GM18519 (cell line): ENCODE measurements around the gene DBNDD2.

Source experiments
- ATAC-seq: cut with Tn5 transposase; IDR thresholded peaks from one replicate; pipeline ENCODE4 v1.9.1; 2021; ENCODE audit warnings: mild to moderate bottlenecking, moderate library complexity; ENCODE audit not compliant: unreplicated experiment, low FRiP score

Gene DBNDD2

GRCh38 chr20:45413479-45413878 lies 5.4 kb downstream of the DBNDD2 start:
- no peak for ATAC-seq

- peak; percentile 71 for ATAC-seq
These were observed 7.9 kb downstream of the DBNDD2 start, which contains the start of gene PIGT for GRCh38 chr20:45415822-45416637. Gene PIGT, plus strand, starts transcription at chr20:45416141. Its CDS starts 16 bp downstream, at chr20:45416157.

DNA sequence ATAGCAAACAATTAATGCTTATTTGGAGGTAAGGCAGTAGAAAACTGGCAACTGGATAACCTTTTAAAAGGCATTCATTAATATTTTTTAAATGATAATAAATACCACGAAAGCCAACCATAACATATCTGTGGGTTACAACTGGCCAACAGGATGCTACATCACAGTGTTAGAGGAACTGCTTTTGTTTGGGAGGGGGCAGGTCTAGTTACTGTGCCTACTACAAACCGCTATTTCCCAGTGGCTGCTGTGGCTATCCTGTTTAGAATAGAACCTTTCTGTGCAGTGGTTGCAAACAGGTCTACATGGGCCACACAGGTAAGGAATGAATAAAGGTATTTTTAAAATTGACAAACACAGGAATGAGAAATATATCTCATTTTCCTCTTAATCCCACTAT lies 8.8 kb downstream of the DBNDD2 start:
- ATAC-seq, result no peak

- no peak for ATAC-seq
These were observed 11.4 kb downstream of the DBNDD2 start for GRCh38 chr20:45419188-45420091.

GRCh38 chr20:45420125-45420524 lies 12.0 kb downstream of the DBNDD2 start:
- ATAC-seq, result no peak

DNA sequence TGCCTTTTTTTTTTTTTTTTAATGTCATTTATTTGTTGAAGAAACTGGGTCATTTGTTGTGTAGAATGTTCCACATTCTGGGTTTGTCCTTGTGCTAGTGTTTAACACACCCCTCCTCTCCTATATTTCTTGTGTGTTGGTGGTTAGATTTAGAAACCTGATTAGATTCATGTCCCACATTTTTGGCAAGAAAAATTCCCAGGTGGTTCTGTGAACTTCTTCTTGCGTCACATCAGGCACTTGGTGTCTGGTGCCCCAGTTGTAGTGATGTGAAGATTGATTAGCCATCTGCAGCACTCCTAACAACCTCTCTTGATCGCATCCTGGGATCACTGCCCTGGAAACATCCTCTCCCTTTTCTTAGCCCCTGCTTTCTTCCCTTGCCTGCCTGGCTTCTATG lies 15.6 kb downstream of the DBNDD2 start:
- no peak for ATAC-seq

DNA sequence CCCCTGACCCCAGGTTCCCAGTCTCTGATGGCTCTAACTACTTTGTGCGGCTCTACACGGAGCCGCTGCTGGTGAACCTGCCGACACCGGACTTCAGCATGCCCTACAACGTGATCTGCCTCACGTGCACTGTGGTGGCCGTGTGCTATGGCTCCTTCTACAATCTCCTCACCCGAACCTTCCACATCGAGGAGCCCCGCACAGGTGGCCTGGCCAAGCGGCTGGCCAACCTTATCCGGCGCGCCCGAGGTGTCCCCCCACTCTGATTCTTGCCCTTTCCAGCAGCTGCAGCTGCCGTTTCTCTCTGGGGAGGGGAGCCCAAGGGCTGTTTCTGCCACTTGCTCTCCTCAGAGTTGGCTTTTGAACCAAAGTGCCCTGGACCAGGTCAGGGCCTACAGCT lies 17.5 kb downstream of the DBNDD2 start:
- ATAC-seq, result no peak

GRCh38 chr20:45426320-45427016 lies 18.4 kb downstream of the DBNDD2 start:
- ATAC-seq, result no peak

GRCh38 chr20:45427236-45428149 lies 19.4 kb downstream of the DBNDD2 start:
- no peak for ATAC-seq

- ATAC-seq, result no peak
These were observed 21.5 kb downstream of the DBNDD2 start for GRCh38 chr20:45429618-45430017.

GRCh38 chr20:45432294-45432693 lies 24.2 kb downstream of the DBNDD2 start:
- no peak for ATAC-seq

DNA sequence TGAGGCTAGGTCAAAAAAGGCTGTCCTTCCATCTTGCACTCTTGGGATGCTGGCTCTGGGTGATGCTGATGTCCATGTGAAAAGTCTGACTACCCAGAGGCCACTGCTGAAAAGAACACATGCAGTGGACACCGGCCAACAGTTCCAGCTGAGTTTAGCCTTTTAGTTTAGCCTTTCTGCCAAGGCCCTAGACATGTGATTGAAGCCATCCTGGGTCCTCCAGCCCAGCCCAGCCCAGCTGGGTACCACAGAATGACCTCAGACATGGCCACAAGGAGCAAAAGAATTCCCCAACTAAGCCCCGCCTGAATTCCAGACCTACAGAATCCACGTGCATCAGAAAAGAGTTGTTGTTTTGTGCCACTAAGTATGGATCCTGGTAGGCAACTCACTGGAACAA lies 25.2 kb downstream of the DBNDD2 start:
- ATAC-seq, result no peak

DNA sequence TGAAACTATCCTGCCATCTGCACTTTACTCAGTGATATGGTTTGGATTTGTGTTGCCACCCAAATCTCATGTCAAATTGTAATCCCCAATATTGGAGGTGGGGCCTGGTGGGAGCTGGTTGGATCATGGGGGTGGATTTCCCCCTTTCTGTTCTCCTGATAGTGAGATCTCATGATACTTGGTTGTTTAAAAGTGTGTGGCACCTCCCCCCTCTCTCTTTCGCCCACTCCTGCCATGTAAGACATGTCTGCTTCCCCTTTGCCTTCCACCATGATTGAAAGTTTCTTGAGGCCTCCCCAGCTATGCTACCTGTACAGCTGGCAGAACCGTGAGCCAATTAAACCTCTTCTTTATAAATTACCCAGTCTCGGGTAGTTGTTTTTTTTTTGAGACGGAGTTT lies 25.9 kb downstream of the DBNDD2 start:
- no peak for ATAC-seq

- peak; percentile 46 for ATAC-seq
These were observed 28.8 kb downstream of the DBNDD2 start for GRCh38 chr20:45436732-45437485.

DNA sequence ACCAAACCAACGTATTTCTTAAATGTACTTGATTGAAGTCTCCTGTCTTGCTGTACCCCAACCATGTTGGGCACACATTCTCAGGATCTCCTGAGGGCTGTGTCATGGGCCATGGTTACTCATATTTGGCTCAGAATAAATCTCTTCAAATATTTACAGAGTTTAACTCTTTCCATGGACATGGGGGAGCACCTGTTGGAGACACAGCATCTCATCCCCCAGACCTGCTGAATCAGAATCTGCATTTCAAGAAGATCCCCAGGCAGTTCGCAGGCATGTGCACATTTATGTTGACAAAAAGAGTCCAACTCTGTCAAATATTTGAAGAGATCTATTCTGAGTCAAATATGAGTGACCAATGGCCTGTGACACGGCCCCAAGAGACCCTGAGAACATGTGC lies 32.3 kb downstream of the DBNDD2 start:
- no peak for ATAC-seq

- no peak for ATAC-seq
These were observed 33.0 kb downstream of the DBNDD2 start for GRCh38 chr20:45440891-45441685.

DNA sequence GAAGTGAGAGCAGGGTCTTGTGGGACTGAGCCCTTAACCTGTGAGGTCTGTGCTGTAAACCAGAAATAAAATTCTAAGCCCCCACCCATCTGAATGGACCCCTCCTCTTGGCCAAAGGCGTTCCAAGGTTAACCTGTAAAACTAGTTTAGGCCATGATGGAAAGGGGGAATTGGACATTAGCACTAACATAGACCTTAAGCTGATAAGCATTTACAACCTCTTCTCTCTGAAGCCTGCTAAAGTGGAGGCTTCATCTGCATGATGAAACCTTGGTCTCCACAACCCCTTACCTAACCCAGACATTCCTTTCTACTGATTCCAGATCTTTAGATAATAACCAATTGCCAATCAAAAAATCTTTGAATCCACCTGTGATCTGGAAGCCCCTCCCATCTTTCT lies 33.7 kb downstream of the DBNDD2 start:
- ATAC-seq, result no peak

- no peak for ATAC-seq
These were observed 36.0 kb downstream of the DBNDD2 start for GRCh38 chr20:45444050-45444449.
